ENCODE data around the gene UCP3.

UCP3 gene

GRCh38 chr11:73951797-73952196, 57.1 kb downstream of the UCP3 start:
- no peak for DNase-seq

- DNase-seq: no peak
Observed at GRCh38 chr11:73950869-73951710, 57.8 kb downstream of the UCP3 start, which contains the start of gene DNAJB13. DNAJB13 (plus strand) TSS chr11:73951026; CDS start chr11:73951070, 44 bp downstream.
